Choroid plexus epithelial cell (primary cell): ENCODE measurements around the gene PDLIM4.
A peak's percentile ranks its signal among the peaks of the same experiment; 100 is the strongest.

Experiments
- DNase-seq: peaks from one replicate; pipeline ENCODE4 v3.0.0-alpha.2; 2010; ENCODE audit warnings: low read depth
- H3K4me3 ChIP-seq: 2 replicates; pipeline ENCODE4 v1.5.1; 2011; ENCODE audit warnings: low read depth, mild to moderate bottlenecking, control low read depth, low read length, moderate library complexity
- CTCF ChIP-seq: conservative IDR thresholded peaks from 2 replicates; pipeline ENCODE4 v1.5.1; 2011; ENCODE audit warnings: low read depth, mild to moderate bottlenecking, control low read depth, inconsistent platforms, low read length, moderate library complexity

PDLIM4 gene

DNA sequence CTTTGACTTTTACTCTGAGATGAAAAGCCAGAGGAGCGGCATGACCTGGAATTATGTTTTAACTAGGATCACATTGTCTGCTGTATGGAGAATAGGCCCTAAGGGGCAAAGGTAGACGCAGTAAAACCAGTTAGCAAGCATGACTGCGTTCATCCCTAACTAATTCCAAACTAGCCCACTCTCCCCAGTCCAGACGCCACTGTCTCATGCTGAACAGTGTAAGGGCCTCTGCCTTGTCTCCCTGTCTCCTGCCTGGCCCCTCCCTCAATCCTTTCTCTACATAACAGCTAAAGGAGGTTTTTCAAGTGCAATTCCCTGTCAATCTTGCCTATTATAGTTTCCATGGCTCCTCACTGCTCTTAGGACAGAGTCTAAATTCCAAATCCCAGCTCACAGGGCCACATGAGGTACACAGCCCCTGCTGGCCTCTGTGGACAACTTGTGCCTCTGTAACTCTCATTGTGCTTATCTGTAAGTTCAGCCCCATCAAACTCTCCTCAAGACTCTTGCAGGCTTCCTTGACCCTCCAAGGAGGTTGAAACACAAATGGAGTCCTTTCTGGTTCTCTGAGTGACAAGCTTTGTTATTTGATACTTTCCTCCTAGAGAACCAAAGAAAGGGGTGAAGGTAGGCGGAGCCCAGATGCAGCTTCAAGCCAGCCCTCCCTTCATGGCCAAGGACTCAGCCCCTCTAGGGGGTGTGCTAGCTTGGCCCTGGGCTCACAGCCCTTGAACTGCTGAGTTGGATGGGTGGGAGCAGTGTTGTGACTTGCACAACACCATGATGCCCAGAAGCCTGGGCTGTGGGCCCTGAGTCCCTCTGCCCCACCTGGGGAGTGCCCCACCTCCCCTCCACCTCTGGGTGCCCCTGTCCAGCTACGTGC lies 20.7 kb downstream of the PDLIM4 start:
- TF ChIP-seq CTCF = no peak
- no peak for DNase-seq
- H3K4me3 ChIP-seq = no peak overlapping the region

DNA sequence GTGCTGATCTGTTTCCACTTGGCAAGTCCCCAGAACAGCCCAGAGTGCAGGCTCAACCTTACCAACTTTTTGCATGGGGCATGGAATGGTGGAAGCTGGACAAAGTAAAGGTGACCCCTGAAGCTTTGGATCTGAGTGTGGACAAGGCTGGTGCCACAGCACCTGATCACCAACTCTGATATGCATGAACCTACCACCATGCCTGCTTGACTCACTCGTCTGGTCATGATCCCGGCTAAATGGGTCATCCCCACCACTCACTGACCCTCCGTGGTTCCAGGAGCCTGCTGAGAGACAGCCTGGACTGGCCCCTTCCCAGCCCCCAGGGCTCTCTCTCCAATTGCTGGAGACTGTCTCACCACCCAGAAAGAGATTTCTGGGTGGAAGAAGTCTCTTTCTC lies 22.3 kb downstream of the PDLIM4 start:
- DNase-seq = no peak
- no peak for TF ChIP-seq CTCF
- no peak overlapping the region for H3K4me3 ChIP-seq

GRCh38 chr5:132280371-132281240 lies 23.1 kb downstream of the PDLIM4 start:
- H3K4me3 ChIP-seq = no peak overlapping the region
- DNase-seq = no peak
- TF ChIP-seq CTCF = no peak

- no peak for DNase-seq
These were observed 24.5 kb downstream of the PDLIM4 start for GRCh38 chr5:132281856-132282614.

DNA sequence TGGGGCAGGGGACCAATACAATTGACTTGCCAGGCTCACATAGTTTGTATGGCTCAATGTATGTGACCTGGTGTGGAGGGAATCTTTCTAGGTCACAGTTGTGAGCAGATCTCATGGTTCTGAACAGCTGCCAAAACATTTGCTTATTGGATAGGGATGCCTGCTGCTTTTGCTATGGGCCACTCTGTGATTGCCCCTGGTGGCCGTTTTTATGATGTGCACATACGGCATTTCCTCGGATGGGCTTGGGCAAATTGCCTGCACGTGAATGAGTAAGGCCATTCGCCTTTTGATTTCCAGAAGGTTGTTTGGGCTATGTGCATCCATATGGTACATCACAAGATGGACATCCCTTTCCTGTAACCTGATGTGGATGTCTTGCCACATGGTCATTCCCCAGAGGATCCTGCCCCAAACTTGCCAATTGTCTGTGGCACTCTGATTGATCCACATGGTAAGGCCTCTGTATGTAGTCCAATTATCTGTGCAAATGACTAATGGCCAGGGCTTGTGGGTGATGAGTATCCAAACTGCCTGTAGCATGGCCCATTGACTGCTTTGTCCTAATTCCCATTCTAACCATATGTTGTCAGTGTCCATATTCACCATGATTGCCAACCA lies 26.0 kb downstream of the PDLIM4 start:
- H3K4me3 ChIP-seq = no peak overlapping the region
- peak; percentile 91 for DNase-seq
- TF ChIP-seq CTCF = peak; percentile 86

More at GRCh38 chr5:132281856-132282614, 24.5 kb downstream of the PDLIM4 start:
- H3K4me3 ChIP-seq = no peak overlapping the region
- no peak for TF ChIP-seq CTCF

- no peak for TF ChIP-seq CTCF
- DNase-seq = no peak
- no peak overlapping the region for H3K4me3 ChIP-seq
These were observed 31.6 kb downstream of the PDLIM4 start for GRCh38 chr5:132289097-132289496.
